OCI-LY1 (cell line): ENCODE measurements around the gene AGXT2.

ENCODE experiments used
- CTCF ChIP-seq: fragments of 200-600 bp; sonication (generic), shearing (Covaris generic); IDR thresholded peaks from 2 replicates; pipeline ENCODE4 v1.5.1; 2017; ENCODE audit warnings: mild to moderate bottlenecking, antibody characterized with exemption, low read length, moderate library complexity, mixed read lengths
- EZH2 ChIP-seq: fragments of 200-600 bp; sonication (generic), shearing (Covaris generic); IDR thresholded peaks from 2 replicates; pipeline ENCODE4 v1.8.0; 2017; ENCODE audit warnings: borderline replicate concordance, mixed run types, mild to moderate bottlenecking, antibody characterized with exemption, low read length, moderate library complexity, mixed read lengths

GRCh38 chr5:35058374-35058788 lies 10.6 kb upstream of the AGXT2 start:
- TF ChIP-seq CTCF (no peak), EZH2 (no peak)
